ENCODE measurements around the gene PLA2G4D. TPM values are rescaled to one million over a fixed set of nuclear protein-coding genes. Genes with fewer than 3 reads are reported as not detected.

Gene PLA2G4D, protein sequence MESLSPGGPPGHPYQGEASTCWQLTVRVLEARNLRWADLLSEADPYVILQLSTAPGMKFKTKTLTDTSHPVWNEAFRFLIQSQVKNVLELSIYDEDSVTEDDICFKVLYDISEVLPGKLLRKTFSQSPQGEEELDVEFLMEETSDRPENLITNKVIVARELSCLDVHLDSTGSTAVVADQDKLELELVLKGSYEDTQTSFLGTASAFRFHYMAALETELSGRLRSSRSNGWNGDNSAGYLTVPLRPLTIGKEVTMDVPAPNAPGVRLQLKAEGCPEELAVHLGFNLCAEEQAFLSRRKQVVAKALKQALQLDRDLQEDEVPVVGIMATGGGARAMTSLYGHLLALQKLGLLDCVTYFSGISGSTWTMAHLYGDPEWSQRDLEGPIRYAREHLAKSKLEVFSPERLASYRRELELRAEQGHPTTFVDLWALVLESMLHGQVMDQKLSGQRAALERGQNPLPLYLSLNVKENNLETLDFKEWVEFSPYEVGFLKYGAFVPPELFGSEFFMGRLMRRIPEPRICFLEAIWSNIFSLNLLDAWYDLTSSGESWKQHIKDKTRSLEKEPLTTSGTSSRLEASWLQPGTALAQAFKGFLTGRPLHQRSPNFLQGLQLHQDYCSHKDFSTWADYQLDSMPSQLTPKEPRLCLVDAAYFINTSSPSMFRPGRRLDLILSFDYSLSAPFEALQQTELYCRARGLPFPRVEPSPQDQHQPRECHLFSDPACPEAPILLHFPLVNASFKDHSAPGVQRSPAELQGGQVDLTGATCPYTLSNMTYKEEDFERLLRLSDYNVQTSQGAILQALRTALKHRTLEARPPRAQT
- total RNA-seq, result not detected in 2 replicates

GRCh38 chr15:42094512-42094963, at the start of gene PLA2G4D:
TSS of gene PLA2G4D (minus strand) at chr15:42094562. CDS start at chr15:42094459, 103 bp downstream.

GRCh38 chr15:42020713-42021273, 73.6 kb downstream of the PLA2G4D start, which contains the start of gene PLA2G4E:
TSS of gene PLA2G4E (minus strand) at chr15:42021042. CDS start at chr15:42021030, 12 bp downstream.

Other genes with a start within 250 kb of the PLA2G4D start
- gene SPTBN5, start 200.5 kb downstream of the PLA2G4D start, total RNA-seq, result 0.16 and 0.17 TPM in 2 replicates
- gene EHD4, start 122.0 kb downstream of the PLA2G4D start, total RNA-seq, result 7.0 and 10.9 TPM in 2 replicates
- not detected in 2 replicates for gene PLA2G4E, start 73.5 kb downstream of the PLA2G4D start, total RNA-seq
- gene PLA2G4F, start 62.1 kb upstream of the PLA2G4D start, total RNA-seq, result under 0.01 TPM in 1 of 2 replicates, not detected in the other
- gene VPS39, start 113.7 kb upstream of the PLA2G4D start, total RNA-seq, result 42.8 and 43.8 TPM in 2 replicates
- 13.7 and 14.8 TPM in 2 replicates for gene GANC, start 178.6 kb upstream of the PLA2G4D start, total RNA-seq
- gene TMEM87A, start 178.9 kb upstream of the PLA2G4D start, total RNA-seq, result 35.9 and 40.4 TPM in 2 replicates

Data from bronchial smooth muscle cell (primary cell).